PFSK-1 (cell line): ENCODE measurements around the gene KIF6.

Experiments used
- FOXP2 ChIP-seq: optimal IDR thresholded peaks from 2 replicates; pipeline ENCODE3; 2011; ENCODE audit warnings: borderline replicate concordance, control low read depth, inconsistent platforms; ENCODE audit not compliant: insufficient read depth; ENCODE audit errors: extremely low read length, extremely low read depth
- POLR2AphosphoS5 ChIP-seq: IDR thresholded peaks from 2 replicates; pipeline ENCODE4 v1.6.1; 2012; ENCODE audit warnings: low read depth, mild to moderate bottlenecking, control low read depth, low read length, moderate library complexity
- REST ChIP-seq, 2 experiments: IDR thresholded peaks; 2 replicates each; pipeline versions ENCODE4 v1.6.1 to v1.8.0; 2011 to 2012; ENCODE audit warnings: low read depth in 2 of 2, low read length in 2 of 2, control low read depth in 1 of 2, inconsistent platforms in 1 of 2, mild to moderate bottlenecking in 1 of 2, moderate library complexity in 1 of 2; ENCODE audit not compliant: insufficient read depth in 1 of 2
- SIN3A ChIP-seq: IDR thresholded peaks from 2 replicates; pipeline ENCODE4 v1.6.1; 2012; ENCODE audit warnings: mild to moderate bottlenecking, low read length, moderate library complexity, borderline replicate concordance; ENCODE audit not compliant: insufficient read depth
- TAF1 ChIP-seq: IDR thresholded peaks from 2 replicates; pipeline ENCODE4 v1.6.1; 2012; ENCODE audit warnings: low read length, control low read depth, borderline replicate concordance; ENCODE audit not compliant: insufficient read depth

KIF6 gene

GRCh38 chr6:39451831-39452230 is 273.4 kb downstream of the KIF6 start:
- TF ChIP-seq FOXP2 (no peak), REST (IDR thresholded peaks at IDR 0.05; ENCODE audit: insufficient read depth in 1 of 2, low read depth in 2 of 2, low read length in 2 of 2) (no peak), POLR2AphosphoS5 (no peak), TAF1 (no peak), SIN3A (no peak)

DNA sequence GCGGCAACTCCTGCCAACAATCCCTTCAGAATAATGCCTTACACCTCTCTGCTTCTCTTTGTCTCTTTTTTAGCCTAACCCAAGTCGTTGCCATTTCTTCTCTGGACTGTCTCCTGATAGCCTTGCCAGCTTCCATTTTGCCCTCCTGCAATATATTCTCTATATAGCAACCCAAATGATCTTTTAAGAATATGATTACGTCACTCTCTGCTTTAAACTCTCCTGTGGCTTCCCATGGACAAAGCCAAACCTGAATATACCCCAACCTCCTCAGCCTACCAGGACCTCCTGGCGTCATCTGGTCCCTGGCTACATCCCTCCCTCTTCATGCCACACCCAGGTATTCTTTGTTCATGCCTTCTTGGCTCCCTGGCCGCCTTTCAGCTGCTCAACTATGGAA is 276.2 kb downstream of the KIF6 start:
- TF ChIP-seq FOXP2 (no peak), SIN3A (no peak), TAF1 (no peak), POLR2AphosphoS5 (no peak), REST (IDR thresholded peaks at IDR 0.05; ENCODE audit: insufficient read depth in 1 of 2, low read depth in 2 of 2, low read length in 2 of 2) (no peak)

GRCh38 chr6:39446909-39447308 is 278.3 kb downstream of the KIF6 start:
- TF ChIP-seq FOXP2 (no peak), SIN3A (no peak), REST (IDR thresholded peaks at IDR 0.05; ENCODE audit: insufficient read depth in 1 of 2, low read depth in 2 of 2, low read length in 2 of 2) (no peak), POLR2AphosphoS5 (no peak), TAF1 (no peak)

- TF ChIP-seq TAF1 (no peak), FOXP2 (no peak), REST (IDR thresholded peaks at IDR 0.05; ENCODE audit: insufficient read depth in 1 of 2, low read depth in 2 of 2, low read length in 2 of 2) (no peak), POLR2AphosphoS5 (no peak), SIN3A (no peak)
These were observed 279.5 kb downstream of the KIF6 start for GRCh38 chr6:39445667-39446066.

GRCh38 chr6:39444479-39445019 is 280.7 kb downstream of the KIF6 start:
- TF ChIP-seq SIN3A, result no peak
- TF ChIP-seq POLR2AphosphoS5, result no peak
- TF ChIP-seq FOXP2, result no peak
- no peak for TF ChIP-seq TAF1
- no peak for TF ChIP-seq REST (IDR thresholded peaks at IDR 0.05; ENCODE audit: insufficient read depth in 1 of 2, low read depth in 2 of 2, low read length in 2 of 2)
